ENCODE results near the gene PPP6R2.

PPP6R2 gene, protein sequence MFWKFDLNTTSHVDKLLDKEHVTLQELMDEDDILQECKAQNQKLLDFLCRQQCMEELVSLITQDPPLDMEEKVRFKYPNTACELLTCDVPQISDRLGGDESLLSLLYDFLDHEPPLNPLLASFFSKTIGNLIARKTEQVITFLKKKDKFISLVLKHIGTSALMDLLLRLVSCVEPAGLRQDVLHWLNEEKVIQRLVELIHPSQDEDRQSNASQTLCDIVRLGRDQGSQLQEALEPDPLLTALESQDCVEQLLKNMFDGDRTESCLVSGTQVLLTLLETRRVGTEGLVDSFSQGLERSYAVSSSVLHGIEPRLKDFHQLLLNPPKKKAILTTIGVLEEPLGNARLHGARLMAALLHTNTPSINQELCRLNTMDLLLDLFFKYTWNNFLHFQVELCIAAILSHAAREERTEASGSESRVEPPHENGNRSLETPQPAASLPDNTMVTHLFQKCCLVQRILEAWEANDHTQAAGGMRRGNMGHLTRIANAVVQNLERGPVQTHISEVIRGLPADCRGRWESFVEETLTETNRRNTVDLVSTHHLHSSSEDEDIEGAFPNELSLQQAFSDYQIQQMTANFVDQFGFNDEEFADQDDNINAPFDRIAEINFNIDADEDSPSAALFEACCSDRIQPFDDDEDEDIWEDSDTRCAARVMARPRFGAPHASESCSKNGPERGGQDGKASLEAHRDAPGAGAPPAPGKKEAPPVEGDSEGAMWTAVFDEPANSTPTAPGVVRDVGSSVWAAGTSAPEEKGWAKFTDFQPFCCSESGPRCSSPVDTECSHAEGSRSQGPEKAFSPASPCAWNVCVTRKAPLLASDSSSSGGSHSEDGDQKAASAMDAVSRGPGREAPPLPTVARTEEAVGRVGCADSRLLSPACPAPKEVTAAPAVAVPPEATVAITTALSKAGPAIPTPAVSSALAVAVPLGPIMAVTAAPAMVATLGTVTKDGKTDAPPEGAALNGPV

DNA sequence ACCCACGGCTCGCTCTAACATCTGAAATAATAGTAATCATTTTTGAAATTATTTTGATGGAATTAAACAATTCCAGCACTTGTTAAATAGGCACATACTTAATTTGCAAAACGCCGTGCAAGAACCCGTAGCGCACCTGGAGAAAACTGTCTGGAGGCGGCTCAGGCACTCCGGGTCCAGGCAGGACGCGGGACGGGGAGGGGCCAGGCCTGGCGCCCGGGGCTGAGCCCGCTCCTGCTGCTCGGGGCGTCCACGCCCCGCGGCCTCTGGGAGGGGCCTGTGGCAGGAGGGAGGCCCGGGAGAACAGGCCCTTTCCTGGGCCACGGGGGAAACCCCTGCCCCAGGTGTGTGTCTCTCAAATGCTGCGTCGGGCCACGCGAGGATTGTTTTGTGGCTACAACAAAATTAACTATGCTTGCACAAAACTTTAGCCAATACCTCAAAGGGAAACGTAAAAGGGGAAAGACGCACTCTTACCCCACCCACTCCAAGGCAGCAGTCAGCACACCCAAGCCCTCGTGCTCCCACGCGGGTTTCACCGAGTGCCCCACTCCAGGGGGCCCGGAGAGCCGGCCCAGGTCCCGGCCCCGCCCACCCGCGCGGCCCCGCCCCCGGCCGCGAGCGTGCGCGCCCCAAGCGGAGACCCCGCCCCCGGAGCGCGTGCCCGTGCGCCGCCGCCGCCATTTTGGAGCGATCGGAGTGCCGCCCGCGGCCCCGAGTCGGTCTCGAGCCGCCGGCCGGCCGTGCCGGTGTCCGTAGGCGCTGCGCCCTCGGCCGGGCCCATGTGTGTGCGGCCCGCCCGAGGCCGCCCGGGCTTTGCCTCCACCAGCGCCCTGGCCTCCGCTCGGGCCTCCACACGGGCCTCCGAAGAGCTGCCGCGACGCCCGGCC is at the start of gene PPP6R2:
TSS of gene PPP6R2 (plus strand) at position 677 of the 890 bp plus-strand sequence. CDS start 50,582 bp downstream, outside the sequence.
- DNase-seq (ENCODE audit: low read depth in 4 of 4, low spot score in 1 of 4): peak; percentile 82 to 87 (median 83)

DNA sequence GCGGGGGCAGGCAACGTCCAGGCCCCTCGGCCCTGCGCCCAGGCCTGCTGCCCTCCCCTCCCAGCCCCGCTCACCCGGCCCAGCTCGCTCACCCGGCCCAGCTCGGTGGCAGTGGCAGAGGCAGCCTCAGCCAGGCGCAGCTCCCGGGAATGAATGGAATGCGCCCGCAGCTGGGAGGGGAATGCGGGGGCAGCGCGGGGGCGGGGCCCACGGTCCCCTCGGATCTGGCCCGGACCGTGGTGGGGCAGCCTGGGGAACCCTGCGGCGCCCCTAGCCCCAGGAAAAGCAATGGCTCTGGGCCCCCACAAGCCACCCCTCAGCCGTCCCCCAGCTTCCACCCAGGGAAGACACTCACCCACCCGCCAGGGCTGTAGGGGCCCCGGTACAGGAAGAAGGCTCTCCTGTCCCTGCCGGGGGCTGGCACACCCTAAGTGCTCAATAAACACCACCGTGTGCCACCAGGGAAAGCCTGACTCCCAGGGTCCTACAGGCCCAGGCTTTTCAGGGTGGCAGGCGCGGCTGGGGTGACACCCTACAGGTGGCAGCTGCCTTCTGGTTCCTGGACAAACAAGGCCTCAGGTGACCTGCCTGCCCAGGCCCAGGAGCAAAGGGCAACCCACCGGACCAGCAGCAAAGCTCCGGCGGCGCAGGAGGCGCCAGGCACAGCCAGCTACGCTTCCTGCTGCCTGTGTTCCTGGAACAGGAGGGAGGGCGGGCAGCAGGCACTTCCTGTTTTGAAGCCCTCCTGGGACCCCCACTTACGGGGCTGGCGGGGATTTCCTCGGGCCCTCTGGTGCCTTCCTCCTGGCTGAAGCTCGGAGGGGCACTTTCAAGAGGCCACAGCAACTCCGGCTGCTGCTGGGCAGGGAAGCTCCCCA is 49.4 kb upstream of the PPP6R2 start:
- DNase-seq (ENCODE audit: low read depth in 4 of 4, low spot score in 1 of 4): no peak

DNA sequence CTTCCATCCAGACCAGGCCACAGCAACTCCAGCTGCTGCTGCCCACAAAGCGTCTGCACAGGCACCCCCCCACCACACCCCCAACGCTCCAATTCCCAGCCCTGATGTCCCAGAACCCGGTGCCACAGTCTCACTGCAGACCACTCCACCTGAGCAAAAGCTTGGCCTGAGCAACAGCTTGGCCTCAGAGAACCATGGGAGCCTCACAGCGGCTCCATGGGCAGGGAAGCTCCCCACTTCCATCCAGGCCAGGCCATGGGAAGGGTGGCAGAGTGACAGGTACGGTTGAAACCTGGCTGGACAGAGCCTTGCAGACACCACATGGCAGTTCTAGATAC is 48.8 kb upstream of the PPP6R2 start:
- no peak for DNase-seq (ENCODE audit: low read depth in 4 of 4, low spot score in 1 of 4)

DNA sequence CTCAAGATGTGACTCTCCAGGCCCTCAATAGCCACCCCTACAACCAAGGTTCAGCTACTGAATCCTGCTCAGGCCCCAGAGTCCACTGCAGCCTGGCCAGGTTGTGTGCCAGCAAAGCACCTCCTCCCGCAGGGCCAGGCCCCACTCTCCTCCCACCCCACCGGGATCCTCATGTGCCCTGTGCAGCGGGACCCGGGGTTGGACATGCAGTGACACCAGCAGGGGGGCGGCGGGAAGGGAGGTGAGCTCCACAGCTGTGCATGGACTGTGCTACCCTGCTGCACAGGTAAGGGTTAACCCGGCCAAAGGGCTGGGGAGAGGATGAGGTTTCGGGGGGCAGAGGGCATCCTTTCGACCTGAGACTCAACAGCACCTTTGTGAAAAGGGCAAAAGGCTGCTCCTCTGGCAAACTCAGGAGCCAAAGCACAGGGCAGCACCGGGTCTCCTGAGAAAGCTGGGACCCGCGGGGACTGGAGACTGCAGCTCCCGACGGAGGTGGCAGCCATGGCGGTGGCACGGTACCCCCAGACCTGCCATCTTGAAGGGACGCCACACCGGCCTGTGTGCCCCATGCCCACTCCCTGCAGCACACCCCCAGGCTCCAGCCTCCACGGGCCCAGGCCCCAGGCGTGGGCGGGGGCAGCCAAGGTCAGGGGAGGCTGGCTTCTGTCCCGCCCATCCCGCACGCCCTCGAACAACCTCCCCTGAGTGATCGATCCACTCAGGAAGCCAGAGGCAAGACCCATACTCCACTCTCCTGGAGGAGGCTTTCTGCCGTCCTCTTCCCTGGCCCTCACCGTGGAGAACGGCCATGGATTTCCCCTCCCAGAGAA is 46.3 kb upstream of the PPP6R2 start:
- no peak for DNase-seq (ENCODE audit: low read depth in 4 of 4, low spot score in 1 of 4)

DNA sequence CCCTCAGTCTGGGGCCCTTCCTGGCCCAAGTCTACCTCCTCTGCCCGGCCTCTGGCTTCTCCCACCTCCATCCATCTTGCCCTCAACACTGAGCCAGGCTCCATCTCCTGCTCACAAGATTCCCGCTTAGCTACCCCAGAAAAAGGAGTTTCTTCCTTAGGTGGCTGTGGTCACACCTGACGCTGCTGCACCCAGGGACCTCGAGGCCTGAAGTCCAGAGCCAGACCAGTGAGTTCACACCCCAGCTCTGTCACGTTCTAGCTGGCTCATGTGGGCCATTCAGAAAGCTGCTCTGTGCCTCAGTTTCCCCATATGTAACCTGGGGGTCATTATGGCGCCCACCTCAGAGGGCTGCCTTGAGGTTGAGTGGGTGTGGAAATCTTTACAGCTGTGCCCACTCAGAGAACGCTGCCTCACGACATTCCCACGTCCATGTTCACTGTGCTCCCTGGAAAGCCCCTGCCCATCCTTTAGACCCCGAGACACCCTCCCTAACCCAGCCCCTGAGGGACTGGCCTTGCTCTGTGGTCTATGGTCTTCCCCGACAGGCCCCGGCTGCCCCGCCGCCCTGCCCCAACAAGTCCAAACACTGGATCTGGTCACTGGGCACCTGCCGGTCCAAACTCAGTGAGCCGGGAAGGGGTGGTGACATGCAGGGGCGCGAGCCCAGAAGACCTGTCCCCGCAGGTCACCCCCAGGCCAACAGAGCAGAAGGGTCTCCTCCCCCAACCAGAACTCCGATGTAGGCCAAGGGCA is 45.4 kb upstream of the PPP6R2 start:
- DNase-seq (ENCODE audit: low read depth in 4 of 4, low spot score in 1 of 4): no peak

DNA sequence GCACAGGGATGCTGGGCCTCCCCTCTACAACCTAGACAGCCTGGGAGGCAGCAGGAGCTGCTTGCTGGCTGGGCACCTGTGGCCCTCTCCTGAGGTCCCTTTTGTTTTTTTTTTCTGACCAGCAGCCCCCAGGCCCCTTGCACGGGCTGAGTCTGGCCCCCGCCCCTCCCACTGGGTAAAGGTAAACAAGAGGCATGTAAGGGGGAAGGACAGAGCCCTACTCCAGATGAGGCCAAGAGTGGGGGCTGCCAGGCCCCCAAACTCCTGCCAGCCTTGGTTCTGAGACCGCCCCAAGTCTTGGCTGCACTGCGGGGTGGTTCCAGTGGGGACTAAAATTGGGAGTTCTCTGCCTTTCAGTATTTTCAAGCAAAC is 44.9 kb upstream of the PPP6R2 start:
- DNase-seq (ENCODE audit: low read depth in 4 of 4, low spot score in 1 of 4): no peak

DNA sequence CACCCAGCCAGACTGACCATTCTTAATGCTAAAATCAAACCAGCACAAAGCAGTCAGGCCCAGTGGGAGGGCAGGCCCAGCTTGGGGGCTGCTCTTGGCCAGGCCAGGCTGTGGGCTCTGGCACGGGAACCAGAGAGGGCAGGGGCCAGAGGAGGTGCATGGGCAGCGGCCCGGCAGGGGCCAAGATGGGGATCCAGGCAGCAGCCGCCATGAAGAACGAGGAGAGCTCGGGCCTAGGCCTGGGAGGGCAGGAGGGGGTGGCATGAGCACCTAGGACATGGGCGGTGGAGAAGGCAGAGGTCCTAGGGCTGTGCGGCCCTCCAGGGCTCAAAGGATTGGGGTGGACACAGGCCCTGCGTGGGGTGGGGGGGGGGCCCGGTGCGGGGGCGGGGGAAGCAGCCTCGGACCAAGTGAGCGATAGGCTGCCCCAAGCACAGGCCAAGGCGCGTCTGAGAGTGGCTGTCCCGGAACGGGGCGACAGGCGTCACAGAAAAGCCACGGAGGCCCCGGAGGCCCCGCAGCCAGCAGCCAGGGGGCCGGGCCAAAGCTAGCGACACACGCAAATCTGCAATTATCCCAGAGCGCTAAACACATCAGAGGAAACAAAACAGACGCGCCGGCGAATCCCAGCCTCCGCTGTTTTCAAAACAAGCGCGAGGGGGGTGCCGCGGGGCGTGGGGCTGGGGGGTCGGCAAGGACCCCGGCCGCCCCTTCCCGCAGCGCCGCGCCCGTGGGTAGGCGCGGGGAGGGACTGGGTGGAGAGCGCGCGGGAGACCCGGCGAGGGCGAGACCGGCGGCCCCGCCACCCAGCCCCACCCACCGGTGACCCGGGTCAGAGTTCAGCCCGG is 44.0 kb upstream of the PPP6R2 start:
- DNase-seq (ENCODE audit: low read depth in 4 of 4, low spot score in 1 of 4): no peak

DNA sequence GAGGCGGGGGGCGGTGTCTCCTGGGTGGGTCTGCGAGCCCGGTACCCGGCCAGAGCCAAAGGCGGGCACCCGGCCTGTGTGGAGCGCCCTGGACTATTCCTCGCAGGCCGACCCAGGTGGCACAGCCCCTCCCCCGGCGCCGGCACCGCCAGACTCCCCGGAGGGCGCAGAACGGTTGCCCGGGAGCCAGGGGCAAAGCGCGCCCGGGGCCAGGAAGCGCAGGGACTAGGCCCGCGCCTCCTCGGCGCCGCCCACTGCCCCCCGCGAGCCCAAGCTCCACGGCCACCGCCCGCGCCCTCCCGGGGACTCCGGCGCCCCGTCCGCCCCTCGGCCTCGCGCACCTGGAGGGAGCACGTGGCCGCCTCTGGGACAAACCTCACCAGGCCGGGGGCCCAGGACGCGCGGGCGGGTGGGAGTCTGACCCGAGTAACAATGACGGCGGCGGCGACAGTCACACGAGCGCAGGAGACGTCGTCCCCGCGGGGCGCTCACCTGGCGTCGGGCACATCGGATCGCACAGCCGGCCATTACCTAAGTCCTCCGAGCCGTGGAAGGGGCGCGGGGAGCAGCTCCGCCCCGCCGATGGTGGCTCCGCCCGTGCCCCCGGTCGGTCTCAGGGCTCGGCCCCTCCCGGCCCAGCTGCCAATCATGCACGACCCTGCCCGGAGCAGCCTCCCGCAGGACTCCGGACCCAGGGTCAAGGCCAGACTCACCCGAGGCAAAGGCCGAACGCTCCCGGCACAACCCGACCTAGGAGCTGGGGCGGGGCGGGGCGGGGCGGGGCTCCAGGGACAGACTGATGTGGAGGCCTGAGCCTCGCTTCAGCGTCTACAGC is 43.1 kb upstream of the PPP6R2 start:
- no peak for DNase-seq (ENCODE audit: low read depth in 4 of 4, low spot score in 1 of 4)

DNA sequence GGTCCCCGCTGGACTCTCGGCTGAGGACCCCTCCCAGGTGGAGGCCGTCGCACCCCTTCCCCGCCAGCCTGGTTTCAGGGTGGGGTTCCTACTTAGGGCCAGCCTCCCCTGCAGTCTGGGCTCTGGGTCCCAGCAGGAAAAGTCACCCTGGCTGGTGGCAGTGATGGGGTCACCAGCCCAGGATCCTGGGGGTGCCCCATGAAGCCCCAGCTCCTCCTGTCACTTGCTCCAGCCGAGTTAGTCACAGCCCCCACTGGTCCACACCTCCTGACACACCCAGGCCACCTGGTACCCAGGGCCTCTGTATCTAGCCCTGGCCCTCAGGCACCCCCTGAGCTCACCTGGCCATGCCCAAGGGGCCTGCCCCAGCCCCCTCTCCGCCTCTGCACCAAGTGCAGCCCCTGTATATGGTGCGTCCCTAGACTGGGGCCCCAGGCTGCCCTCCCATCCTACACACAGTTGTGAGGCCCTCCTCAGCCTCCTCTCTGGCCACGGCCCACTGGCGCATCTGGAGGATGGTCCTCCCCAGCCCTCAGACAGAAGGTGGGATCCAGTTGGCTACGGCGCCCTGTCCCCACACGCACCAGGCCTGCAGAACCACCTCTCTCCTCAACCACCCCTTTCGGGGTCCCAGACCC is 42.4 kb upstream of the PPP6R2 start:
- DNase-seq (ENCODE audit: low read depth in 4 of 4, low spot score in 1 of 4): no peak

DNA sequence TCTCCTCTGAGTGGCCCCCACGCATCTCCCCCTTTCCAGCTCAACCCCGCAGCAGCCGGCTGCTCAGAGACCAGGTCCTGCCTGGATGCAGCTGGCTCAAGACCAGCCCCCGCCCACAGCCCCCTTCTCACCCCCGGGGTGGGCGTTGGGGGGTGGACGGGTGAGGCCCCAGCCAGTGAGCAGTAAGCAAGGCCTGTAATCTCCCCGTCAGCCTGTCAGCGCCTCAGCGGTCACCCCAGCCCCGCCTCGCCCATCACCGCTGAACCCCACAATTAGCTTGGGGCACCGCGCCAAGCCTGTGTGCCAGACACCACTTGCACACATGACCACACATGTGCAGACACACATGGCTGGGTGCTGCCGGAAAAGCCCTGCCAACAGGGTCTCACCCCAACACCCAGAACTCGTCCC is 41.5 kb upstream of the PPP6R2 start:
- DNase-seq (ENCODE audit: low read depth in 4 of 4, low spot score in 1 of 4): no peak

DNA sequence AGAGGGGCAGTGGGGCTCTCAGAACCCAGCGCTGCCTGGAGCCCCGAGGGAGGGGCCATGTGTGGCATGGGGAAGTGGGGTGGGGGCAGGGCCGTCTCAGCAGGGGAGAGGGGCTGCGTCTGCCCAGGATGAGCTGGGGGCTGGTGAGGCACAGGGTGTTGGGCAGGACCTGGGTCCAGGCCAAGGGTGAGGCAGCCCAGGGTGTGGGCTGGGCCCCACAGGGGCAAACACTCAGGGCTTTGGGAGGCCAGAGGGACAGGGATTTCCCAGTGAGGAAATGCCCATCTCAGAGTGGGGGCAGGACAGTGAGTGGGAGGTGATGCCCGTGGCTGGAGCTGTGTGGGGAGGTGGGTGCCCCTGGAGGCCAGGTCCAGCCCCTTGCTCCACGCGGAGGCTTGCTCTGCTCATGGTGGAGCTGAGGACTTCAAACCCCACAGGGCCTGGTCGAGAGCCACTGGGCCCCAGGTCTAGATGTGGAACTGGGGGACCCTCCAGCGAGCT is 41.0 kb upstream of the PPP6R2 start:
- no peak for DNase-seq (ENCODE audit: low read depth in 4 of 4, low spot score in 1 of 4)

DNA sequence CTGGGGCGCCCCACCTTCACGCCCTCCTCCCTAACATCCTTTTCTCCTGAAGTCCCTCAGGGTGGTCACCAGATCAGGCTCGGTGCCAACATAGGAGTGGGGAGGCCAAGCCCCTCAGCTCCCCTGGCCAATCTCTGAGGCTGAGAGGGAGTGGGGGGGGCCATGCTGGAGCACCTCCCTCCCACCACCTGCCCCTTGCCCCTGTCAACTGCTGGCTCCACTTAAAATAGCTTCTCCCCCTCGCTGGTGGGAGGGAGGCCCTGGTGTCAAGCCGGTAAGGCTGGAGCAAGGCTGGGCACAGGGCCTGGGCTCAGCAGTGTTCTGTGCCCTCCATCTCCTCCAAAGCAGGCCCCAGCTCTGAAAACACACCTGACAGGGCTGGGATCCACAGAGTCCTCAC is 40.6 kb upstream of the PPP6R2 start:
- DNase-seq (ENCODE audit: low read depth in 4 of 4, low spot score in 1 of 4): no peak

DNA sequence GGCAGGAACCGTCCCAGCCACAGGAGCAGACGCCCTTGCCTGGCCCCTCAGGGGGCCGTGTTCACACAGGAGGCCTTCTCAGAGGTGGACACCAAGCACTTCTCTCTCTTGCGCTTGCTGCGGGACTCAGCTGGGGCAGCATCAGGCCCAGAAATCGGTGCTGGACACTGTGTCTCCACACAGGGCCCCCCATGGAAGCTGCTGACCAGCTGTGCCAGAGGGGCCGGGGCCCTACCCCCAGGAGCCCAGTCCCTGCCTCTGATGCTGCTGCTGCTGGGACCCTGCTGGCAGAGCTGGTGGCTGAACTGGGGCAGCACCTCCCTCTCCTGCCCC is 39.6 kb upstream of the PPP6R2 start:
- no peak for DNase-seq (ENCODE audit: low read depth in 4 of 4, low spot score in 1 of 4)

DNA sequence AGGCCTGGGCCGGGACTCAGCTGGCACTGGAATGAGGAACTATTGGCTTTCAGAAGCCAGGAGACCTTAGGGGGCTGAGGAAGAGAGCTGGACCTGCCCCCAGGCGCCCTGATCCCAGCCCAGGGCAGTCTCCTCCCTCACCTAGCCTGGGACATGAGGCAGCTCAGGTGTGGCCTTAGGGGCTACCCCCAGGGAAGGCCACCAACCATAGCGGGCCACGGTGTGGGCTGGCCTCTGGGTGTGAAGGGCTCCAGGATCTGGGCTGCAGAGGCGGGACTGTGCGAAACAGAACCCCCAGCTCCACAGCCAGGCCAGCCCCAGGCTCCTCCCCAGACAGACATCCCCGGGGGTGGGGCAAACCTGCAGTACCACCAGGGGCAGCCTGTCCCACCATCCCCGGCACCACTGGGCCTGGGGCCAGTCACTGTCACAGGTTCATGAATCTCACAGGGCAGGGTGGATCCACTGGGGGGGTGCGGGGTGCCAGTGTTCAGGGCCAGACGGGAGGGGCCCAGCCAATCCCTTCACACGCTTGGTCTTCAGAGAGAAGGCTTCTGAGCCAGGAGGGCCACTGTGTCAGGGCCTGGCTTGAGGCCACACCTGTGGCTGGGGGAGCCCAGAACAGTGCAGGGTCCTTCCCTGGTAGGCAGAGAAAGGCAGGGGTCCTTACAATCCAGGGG is 39.1 kb upstream of the PPP6R2 start:
- DNase-seq (ENCODE audit: low read depth in 4 of 4, low spot score in 1 of 4): no peak

DNA sequence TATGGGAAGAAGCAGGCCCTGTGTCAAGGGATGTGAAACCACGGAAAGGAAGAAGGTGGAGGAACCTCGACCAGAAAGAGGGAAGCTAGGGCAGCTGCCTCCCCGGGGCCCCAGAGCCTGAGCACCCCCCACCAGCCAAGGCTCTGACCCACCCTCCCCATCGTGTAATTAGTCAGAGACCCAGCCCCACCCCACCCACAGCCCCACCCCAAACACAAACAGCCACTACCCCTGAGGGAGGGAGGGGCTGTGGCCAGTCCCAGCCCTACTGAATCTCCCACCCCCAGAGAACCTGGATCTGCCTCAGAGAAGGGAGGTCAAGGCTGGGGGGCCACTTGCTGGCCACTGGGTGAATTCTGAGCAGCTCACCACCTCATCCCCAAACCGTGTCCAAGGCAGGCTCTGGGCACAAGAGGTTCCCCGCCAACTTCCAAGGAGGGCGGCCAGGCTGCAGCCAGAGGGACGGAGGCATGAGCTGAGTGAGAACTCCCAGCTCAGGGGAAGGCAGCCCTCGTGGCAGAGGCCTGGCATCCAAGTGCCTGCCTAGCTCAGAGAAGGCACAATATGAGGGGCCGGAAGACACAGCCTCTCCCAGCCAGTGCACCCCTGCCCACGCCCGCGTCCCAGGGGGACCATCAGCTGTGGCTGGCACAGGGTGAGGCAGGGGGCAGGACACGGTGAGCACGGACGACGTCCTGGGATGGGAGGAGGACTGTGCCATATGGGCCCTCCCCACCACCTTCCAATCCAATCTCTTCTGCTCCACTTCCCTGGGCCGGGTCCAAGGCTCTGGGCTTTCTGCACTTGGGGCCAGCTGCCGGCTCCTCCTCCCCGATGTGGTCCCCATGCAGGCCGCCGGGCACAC is 38.4 kb upstream of the PPP6R2 start:
- no peak for DNase-seq (ENCODE audit: low read depth in 4 of 4, low spot score in 1 of 4)

Data from stimulated activated CD4-positive, alpha-beta T cell treated with anti-CD3 and anti-CD28 coated beads, Interleukin-1b, Interleukin-23, amount 100 ng/mL, for 24 hours (primary cell).